CD4-positive, alpha-beta T cell treated with Interleukin-2 at 100 ng/mL for 4 hours (primary cell): Measurements from ENCODE around the gene STAT5A.
"Not testable (repeated sequence)": the region's sequence is repeated elsewhere in the genome, so short reads cannot be mapped to it uniquely, and the experiment has no call there.

Experiments
- DNase-seq: peaks from one replicate; pipeline ENCODE4 v3.0.0-alpha.2; 2020; ENCODE audit warnings: low spot score

The STAT5A gene

GRCh38 chr17:42333053-42333452, 44.8 kb downstream of the STAT5A start:
- DNase-seq = no peak

GRCh38 chr17:42334677-42335076, 46.4 kb downstream of the STAT5A start:
- no peak for DNase-seq

GRCh38 chr17:42337442-42337841, 49.1 kb downstream of the STAT5A start:
- peak; percentile 88 for DNase-seq

- no peak for DNase-seq
These were observed 50.2 kb downstream of the STAT5A start for GRCh38 chr17:42338427-42338985.

GRCh38 chr17:42339221-42339620, 50.9 kb downstream of the STAT5A start:
- no peak for DNase-seq

- peak; percentile 45 for DNase-seq
These were observed 52.4 kb downstream of the STAT5A start for GRCh38 chr17:42340691-42341127.

GRCh38 chr17:42341568-42341967, 53.3 kb downstream of the STAT5A start:
- no peak for DNase-seq

- DNase-seq = peak; percentile 71
These were observed 54.1 kb downstream of the STAT5A start for GRCh38 chr17:42342242-42343008.

GRCh38 chr17:42345396-42346073, 57.2 kb downstream of the STAT5A start:
- DNase-seq = no peak

- DNase-seq = no peak
These were observed 58.2 kb downstream of the STAT5A start for GRCh38 chr17:42346481-42346880.

GRCh38 chr17:42347198-42347597, 58.9 kb downstream of the STAT5A start:
- DNase-seq = no peak

GRCh38 chr17:42347606-42348005, 59.3 kb downstream of the STAT5A start:
- DNase-seq = no peak

GRCh38 chr17:42348104-42348503, 59.8 kb downstream of the STAT5A start:
- no peak for DNase-seq

GRCh38 chr17:42354956-42355843, 66.9 kb downstream of the STAT5A start:
- no peak for DNase-seq

- no peak for DNase-seq
These were observed 70.1 kb downstream of the STAT5A start for GRCh38 chr17:42358434-42358833.

- DNase-seq = no peak
These were observed 70.8 kb downstream of the STAT5A start for GRCh38 chr17:42359133-42359532.

- not testable (repeated sequence) for DNase-seq
These were observed 72.1 kb downstream of the STAT5A start for GRCh38 chr17:42360388-42360787.
